Spinal cord (tissue), 10 donors: ENCODE results near the gene PPP1R9A. TPM values are rescaled to one million over a fixed set of nuclear protein-coding genes. Genes with fewer than 3 reads are reported as not detected.
A peak's percentile ranks its signal among the peaks of the same experiment; 100 is the strongest.

Source experiments
- DNase-seq, 6 donors: peaks; one replicate each; pipeline versions ENCODE4 v3.0.0 to v3.0.0-alpha.2; 2013 to 2015; ENCODE audit warnings: low spot score in 6 of 6, low read depth in 4 of 6
- H3K27ac ChIP-seq: one replicate; pipeline ENCODE4 v1.5.1; 2013; ENCODE audit warnings: low read depth, low read length, control low read depth
- H3K27me3 ChIP-seq: one replicate; pipeline ENCODE4 v1.6.1; 2013; ENCODE audit warnings: low read length; ENCODE audit not compliant: control insufficient read depth, insufficient read depth
- H3K36me3 ChIP-seq: one replicate; pipeline ENCODE4 v1.6.1; 2013; ENCODE audit warnings: low read length; ENCODE audit not compliant: control insufficient read depth, insufficient read depth
- H3K4me1 ChIP-seq: one replicate; pipeline ENCODE4 v1.6.1; 2013; ENCODE audit warnings: low read length; ENCODE audit not compliant: control insufficient read depth, insufficient read depth
- H3K4me3 ChIP-seq: one replicate; pipeline ENCODE4 v1.5.1; 2013; ENCODE audit warnings: low read depth, low read length, control low read depth
- H3K9me3 ChIP-seq: one replicate; pipeline ENCODE4 v1.6.1; 2013; ENCODE audit warnings: low read length; ENCODE audit not compliant: control insufficient read depth, insufficient read depth
- WGBS: methylation state at CpG from one replicate; pipeline ENCODE4 v1.1.5; 2013; ENCODE audit warnings: missing lambda C conversion rate; ENCODE audit not compliant: insufficient coverage; 5-methylcytosine and 5-hydroxymethylcytosine counted together
- long read RNA-seq, 4 donors: transcript quantifications; one replicate each; lab custom pipeline, GENCODE V29; 2026
- polyA plus RNA-seq, 2 donors: library from polyadenylated mRNA; unstranded; fragments of 120-200 nt; gene quantifications; one replicate each; pipeline ENCODE4 v1.2.1, GENCODE V29; 2013; ENCODE audit not compliant: insufficient read length in 2 of 2
- total RNA-seq, 2 donors: library from RNA; depleted of rRNA in 1 of 2; stranded (reverse); fragments of 120-200 nt in 1 of 2; fragments of >200 nt in 1 of 2; gene quantifications; one replicate each; pipeline versions ENCODE4 v1.2.3 to v1.2.4, GENCODE V29; 2013 to 2014
- donor health status: healthy.

Gene PPP1R9A
- total RNA-seq (10 to 100 TPM; 41.4 to 69.9 TPM), polyA plus RNA-seq (10 to 100 TPM; 23.4 to 34.6 TPM)
- long read RNA-seq, donor 1 = 0 reads
- long read RNA-seq, donor 2 = 0 reads
- long read RNA-seq, donor 3, partial matches to known transcripts = 0 of 1 reads
- long read RNA-seq, donor 3, other reads (novel, unspliced or antisense) = 0 of 1 reads
- long read RNA-seq, donor 4, partial matches to known transcripts = 0 of 1 reads
- long read RNA-seq, donor 4, other reads (novel, unspliced or antisense) = 0 of 1 reads

DNA sequence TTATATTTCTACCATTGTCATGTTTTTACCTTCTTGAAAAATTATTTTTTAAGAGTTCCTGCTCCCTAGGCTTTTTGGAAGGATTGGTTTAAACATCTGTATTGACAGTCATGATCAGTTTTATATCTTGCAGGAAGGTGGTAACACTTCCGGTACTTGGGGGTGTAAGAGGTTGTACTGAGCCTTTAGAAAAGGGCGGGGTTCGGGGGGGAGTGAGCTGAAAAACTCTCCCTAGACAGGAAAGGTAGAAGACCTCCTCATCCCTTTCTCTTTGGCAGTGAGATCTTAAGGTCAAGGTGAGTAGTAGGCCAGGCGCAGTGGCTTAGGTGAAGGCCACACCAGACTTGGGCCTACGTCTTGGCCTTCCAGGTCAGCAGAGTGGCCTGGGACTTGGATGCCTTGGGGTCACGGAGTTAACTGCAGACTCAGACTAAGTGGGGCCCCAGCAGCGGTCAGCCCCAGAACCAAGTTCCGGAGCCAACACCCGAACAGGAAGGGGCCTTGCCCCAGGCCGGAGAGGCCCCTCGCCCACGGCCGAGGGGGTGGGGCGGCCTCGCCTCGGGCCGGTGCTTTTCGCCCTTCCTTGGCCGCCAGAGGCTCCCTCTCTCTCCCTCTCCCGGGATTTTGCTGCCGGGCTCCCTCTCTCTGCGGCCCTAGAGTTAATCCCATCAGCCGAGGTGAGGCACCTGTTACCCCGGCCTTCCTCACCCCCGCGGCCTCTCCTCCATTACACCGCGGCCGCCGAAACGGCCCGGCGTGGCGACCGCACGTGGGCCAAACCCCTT lies at the start of gene PPP1R9A:
PPP1R9A (plus strand) TSS at position 569 of the 785 bp plus-strand sequence. CDS start 2,520 bp downstream, outside the sequence.
- no peaks in the 10 kb centered on the region for H3K36me3 ChIP-seq
- H3K4me1 ChIP-seq = peaks cover 6% of the 10 kb centered on the region
- no peaks in the 10 kb centered on the region for H3K9me3 ChIP-seq
- peak within 1 kb of the TSS; percentile 74 for H3K4me3 ChIP-seq
- no peaks in the 10 kb centered on the region for H3K27me3 ChIP-seq
- peak within 1 kb of the TSS; percentile 89 for H3K27ac ChIP-seq
- 8% methylated on average over 33 of the region's 36 CpGs for WGBS
- peak in 5 of 6 donors; percentile 17 to 81 (median 47) for DNase-seq

DNA sequence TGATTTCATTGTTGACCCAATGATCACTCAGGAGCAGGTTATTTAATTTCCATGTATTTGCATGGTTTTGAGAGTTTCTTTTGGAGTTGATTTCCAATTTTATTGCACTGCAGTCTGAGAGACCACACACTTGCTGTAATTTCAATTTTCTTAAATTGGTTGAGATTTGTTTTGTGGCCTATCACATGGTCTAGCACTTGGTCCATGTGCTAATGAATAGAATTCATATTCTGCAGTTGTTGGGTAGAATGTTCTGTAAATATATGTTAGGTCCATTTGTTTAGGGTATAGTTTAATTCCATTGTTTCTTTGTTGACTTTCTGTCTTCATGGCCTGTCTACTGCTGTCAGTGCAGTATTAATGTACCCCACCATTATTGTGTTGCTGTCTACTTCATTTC lies 36.3 kb upstream of the PPP1R9A start:
- H3K4me3 ChIP-seq = no peak overlapping the region
- H3K9me3 ChIP-seq = no peaks in the 10 kb centered on the region
- H3K4me1 ChIP-seq = no peaks in the 10 kb centered on the region
- no peak for DNase-seq
- no peaks in the 10 kb centered on the region for H3K36me3 ChIP-seq
- no peak overlapping the region for H3K27ac ChIP-seq
- no peaks in the 10 kb centered on the region for H3K27me3 ChIP-seq

DNA sequence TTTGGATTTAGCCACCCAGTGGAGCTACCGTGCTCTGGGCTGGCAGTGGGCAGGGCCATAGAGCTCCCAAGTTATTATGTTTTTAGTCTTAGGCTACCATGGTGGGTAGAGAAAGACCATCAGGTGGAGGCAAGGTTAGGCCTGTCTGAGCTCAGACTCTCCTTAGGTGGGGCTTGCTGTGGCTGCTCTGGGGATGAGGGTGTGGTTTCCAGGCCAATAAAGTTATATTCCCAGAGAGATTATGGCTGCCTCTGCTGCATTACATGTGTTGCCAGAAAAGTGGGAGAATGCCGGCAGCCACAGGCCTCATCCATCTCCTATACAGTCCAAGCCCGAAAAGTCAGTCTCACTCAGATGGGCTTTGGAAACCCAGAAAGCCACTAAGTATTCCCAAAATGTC lies 34.2 kb upstream of the PPP1R9A start:
- Histone ChIP-seq H3K4me1 (no peaks in the 10 kb centered on the region), H3K27ac (no peak overlapping the region), H3K9me3 (no peaks in the 10 kb centered on the region), H3K4me3 (no peak overlapping the region), H3K27me3 (no peaks in the 10 kb centered on the region), H3K36me3 (no peaks in the 10 kb centered on the region)
- 88% methylated on average over 3 of the region's 3 CpGs for WGBS
- DNase-seq = no peak

DNA sequence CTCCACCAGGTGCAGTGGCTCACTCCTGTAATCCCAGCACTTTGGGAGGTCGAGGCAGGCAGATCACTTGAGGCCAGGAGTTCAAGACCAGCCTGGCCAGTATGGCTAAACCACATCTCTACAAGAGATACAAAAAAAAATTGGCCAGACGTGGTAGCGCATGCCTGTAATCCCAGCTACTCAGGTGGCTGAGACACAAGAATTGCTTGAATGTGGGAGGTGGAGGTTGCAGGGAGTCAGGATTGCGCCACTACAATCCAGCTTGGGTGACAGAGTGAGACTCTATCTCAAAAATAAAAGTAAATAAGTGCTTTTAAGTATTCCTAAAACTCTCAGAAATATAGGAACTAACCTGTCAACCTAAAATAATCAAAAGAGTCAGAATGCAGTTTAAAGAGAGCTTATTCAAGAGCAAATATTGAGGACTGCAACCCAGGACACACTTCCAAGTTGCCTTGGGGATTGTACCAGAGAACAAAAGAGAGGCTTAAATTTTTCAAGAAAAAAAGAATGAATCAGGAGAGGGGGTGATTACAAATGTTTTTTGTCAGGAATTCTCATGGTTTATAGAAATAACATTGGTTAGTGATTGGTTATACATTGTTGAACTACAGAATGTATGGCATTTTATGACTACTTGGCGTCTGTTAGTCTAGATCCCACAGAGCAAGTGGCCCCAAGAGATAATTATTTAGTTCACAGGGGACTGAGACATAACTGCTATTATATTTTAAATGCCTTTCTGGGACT lies 33.2 kb upstream of the PPP1R9A start:
- no peaks in the 10 kb centered on the region for H3K9me3 ChIP-seq
- H3K27ac ChIP-seq = no peak overlapping the region
- H3K4me1 ChIP-seq = no peaks in the 10 kb centered on the region
- no peak for DNase-seq
- no peaks in the 10 kb centered on the region for H3K27me3 ChIP-seq
- H3K4me3 ChIP-seq = no peak overlapping the region
- H3K36me3 ChIP-seq = no peaks in the 10 kb centered on the region
- 94% methylated on average over 3 of the region's 5 CpGs for WGBS

DNA sequence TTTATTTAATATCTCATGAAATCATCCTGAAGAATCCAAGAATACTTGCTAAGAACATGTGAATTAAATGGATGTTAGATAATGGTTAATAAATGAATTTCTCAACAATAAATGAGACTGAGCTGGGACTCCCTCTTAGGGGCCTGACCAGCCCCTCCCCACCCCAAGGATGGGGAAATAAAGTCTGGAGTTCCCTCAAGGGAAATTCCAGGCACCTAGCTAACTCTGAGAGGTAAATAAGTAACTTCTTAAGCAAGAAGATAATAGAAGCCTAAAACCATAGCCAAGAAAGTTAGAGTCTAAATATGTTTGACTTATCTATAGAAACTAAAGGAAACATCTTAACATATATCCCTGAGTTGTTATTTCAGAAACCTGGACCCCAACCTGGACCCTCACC lies 32.2 kb upstream of the PPP1R9A start:
- Histone ChIP-seq H3K4me1 (no peaks in the 10 kb centered on the region), H3K9me3 (no peaks in the 10 kb centered on the region), H3K27me3 (no peaks in the 10 kb centered on the region), H3K27ac (no peak overlapping the region), H3K4me3 (no peak overlapping the region), H3K36me3 (no peaks in the 10 kb centered on the region)
- no peak for DNase-seq

DNA sequence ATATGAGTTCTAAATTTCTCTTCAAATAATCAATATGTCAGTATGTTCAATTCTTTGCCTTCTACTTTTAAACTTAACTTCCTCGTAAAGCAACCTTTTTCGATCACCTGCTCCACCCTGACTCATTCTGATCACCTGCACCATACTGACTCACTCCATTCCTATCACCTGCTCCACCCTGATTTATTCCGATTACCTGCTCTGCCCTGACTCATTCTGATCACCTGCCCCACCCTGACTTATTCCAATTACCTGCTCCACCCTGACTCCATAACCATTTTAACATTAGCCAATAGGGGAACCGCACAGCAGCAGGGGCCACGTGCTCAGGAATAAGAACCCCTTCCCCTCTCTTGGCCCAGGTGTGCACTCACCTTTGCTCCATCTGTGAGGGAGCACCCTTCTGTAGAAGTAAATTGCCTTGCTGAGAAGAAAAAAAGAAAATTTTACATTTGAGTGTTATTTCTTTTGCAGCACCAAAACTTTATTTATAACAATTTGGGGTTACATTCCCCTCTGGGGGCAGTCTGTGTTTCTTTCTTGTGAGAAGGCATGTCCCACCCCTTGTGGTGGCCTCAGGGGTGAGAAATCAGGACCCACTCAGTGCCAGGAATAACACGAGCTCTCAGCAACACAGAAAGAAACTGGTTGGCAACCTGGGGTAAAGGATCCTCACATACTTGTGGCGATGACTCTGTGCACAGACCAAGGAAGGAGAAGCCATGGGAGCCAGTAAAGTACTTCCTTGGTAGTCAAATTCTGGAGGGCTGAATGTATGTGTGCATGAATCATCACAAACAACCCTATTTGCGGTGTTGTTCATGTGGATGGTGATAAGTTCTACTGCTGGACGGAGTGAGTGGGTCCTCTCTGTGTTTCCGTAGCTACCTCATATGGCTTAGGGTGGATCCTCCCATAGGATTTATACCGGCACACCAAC lies 29.4 kb upstream of the PPP1R9A start:
- no peaks in the 10 kb centered on the region for H3K36me3 ChIP-seq
- DNase-seq = no peak
- no peaks in the 10 kb centered on the region for H3K27me3 ChIP-seq
- no peak overlapping the region for H3K4me3 ChIP-seq
- no peaks in the 10 kb centered on the region for H3K9me3 ChIP-seq
- 80% methylated on average over 5 of the region's 11 CpGs for WGBS
- H3K4me1 ChIP-seq = no peaks in the 10 kb centered on the region
- H3K27ac ChIP-seq = no peak overlapping the region

DNA sequence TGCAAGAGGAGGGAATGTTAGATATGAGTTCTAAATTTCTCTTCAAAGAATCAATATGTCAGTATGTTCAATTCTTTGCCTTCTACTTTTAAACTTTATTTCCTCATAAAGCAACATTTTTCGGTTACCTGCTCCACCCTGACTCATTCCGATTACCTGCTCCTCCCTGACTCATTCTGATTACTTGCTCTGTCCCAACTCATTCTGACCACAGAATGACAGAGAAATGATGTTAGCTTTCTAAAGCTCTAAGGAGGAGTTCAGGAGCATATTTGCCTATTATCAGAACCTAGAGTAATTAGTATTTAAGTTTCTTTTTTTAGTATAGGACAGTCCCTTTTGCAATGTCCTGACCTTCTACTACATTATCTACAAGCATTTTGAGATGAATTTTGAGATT lies 24.5 kb upstream of the PPP1R9A start:
- WGBS = no CpG with 5 or more reads among the region's 2 CpGs
- Histone ChIP-seq H3K27ac (no peak overlapping the region), H3K4me3 (no peak overlapping the region), H3K27me3 (no peaks in the 10 kb centered on the region), H3K4me1 (no peaks in the 10 kb centered on the region), H3K9me3 (no peaks in the 10 kb centered on the region), H3K36me3 (no peaks in the 10 kb centered on the region)
- DNase-seq = no peak

DNA sequence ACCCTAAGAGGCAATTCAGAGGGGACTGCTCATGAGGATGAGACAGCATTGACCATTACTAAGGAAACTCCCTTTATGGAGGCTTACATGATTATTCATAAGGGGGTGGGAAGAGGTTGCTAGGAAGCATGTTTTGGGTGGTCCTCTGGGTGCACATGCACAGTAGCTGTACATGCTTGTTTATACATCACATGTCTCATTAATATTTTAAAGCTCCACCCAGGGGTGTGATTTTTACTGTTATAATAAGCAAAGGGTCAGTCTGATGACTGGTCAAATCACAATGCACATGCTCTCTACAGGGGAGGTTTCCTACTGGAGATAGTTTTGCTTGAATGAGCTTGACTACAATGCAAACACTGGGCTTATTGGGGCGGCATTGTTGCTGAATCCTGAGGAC lies 23.8 kb upstream of the PPP1R9A start:
- H3K27me3 ChIP-seq = no peaks in the 10 kb centered on the region
- no peaks in the 10 kb centered on the region for H3K36me3 ChIP-seq
- no peaks in the 10 kb centered on the region for H3K4me1 ChIP-seq
- WGBS = no CpG with 5 or more reads among the region's 1 CpG
- DNase-seq = no peak
- no peak overlapping the region for H3K27ac ChIP-seq
- no peaks in the 10 kb centered on the region for H3K9me3 ChIP-seq
- no peak overlapping the region for H3K4me3 ChIP-seq

DNA sequence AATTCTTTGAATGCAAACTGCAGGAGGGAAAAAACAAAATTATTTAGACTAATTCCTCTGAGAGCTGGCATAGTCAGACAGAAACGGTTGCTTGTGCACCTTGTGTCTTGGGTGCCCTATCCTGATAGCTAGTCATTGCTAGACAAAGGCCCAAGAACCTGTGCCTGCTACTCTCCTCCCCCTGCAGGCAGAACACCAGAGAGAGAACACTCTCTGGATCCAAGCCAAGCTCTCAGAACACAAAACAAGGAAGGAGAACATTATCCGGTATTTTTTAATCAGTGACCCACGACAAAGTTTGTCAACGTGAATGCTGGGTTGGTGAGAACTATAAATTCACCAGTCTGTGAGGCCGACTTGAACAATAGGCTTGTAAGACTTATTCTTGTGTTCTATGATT lies 18.8 kb upstream of the PPP1R9A start:
- H3K4me1 ChIP-seq = no peaks in the 10 kb centered on the region
- H3K27ac ChIP-seq = no peak overlapping the region
- no peaks in the 10 kb centered on the region for H3K9me3 ChIP-seq
- no peaks in the 10 kb centered on the region for H3K36me3 ChIP-seq
- no peaks in the 10 kb centered on the region for H3K27me3 ChIP-seq
- DNase-seq = no peak
- H3K4me3 ChIP-seq = no peak overlapping the region
- 27% methylated on average over 4 of the region's 5 CpGs for WGBS
